Measurements from ENCODE around the gene CNKSR1. TPM values are rescaled to one million over a fixed set of nuclear protein-coding genes. Genes with fewer than 3 reads are reported as not detected.

The CNKSR1 gene
- total and polyA plus RNA-seq, 2 of the 8 experiments (the other 6 are each of a cell fraction or from before 2014, with no cell fraction given) = 13.9 to 14.5 TPM

- H3K14ac ChIP-seq (ENCODE audit: insufficient read length) = no peak overlapping the region
- no peak overlapping the region for H3K4ac ChIP-seq (replicated peaks; ENCODE audit: insufficient read length, low read depth, low read length)
- H2BK12ac ChIP-seq (ENCODE audit: low read depth, low read length) = no peak overlapping the region
- FAIRE-seq (no peak), DNase-seq (ENCODE audit: low read depth in 1 of 2, low spot score in 2 of 2) (no peak)
- no peaks in the 10 kb centered on the region for H3K4me1 ChIP-seq (replicated peaks in 1 of 4; ENCODE audit: control insufficient read depth in 3 of 4, insufficient read depth in 4 of 4, low read length in 3 of 4)
- H4K5ac ChIP-seq (ENCODE audit: insufficient read length, low read depth, low read length) = no peak overlapping the region
- CTCF ChIA-PET (ENCODE audit: partially characterized antibody) = interaction anchor here (0.6 to 1.3 kb wide), 2 partner anchors 22 to 393 kb away, joined by 3 to 5 read pairs; no protein-coding TSS in a partner anchor
- POLR2A ChIA-PET (ENCODE audit: partially characterized antibody) = interaction anchor here (0.7 kb wide), 2 partner anchors 25 to 209 kb away, joined by 3 to 4 read pairs; no protein-coding TSS in a partner anchor
- no peak overlapping the region for H2BK120ac ChIP-seq (replicated peaks; ENCODE audit: low read depth, low read length)
- no peak overlapping the region for H2BK15ac ChIP-seq (ENCODE audit: low read length)
- H4K91ac ChIP-seq (replicated peaks; ENCODE audit: insufficient read length, low read length) = no peak overlapping the region
- H3K9me3 ChIP-seq (ENCODE audit: insufficient read depth in 2 of 2, low read depth in 1 of 2, low read length in 1 of 2) = no peaks in the 10 kb centered on the region
- 91% methylated on average over 4 of the region's 6 CpGs; no CpG with 5 or more reads in 1 of the 2 experiments for WGBS, 2 experiments (ENCODE audit: extremely low coverage in 1 of 2, insufficient coverage in 1 of 2, insufficient read length in 1 of 2, insufficient replicate concordance in 2 of 2, low coverage in 1 of 2, low lambda C conversion rate in 2 of 2, missing lambda C conversion rate in 1 of 2)
- no peak overlapping the region for H2AK5ac ChIP-seq (ENCODE audit: low read depth, low read length)
- no peak overlapping the region for H4K8ac ChIP-seq (ENCODE audit: extremely low read depth, insufficient read depth, low read length)
- no peak overlapping the region for H3K23ac ChIP-seq (ENCODE audit: insufficient read length)
- no peak overlapping the region for H3K9ac ChIP-seq (replicated peaks in 1 of 4; ENCODE audit: extremely low read depth in 1 of 4, low read depth in 3 of 4, low read length in 3 of 4)
- no peak overlapping the region for H3K18ac ChIP-seq (ENCODE audit: extremely low read depth, low read length)
- H3K56ac ChIP-seq (replicated peaks; ENCODE audit: insufficient read length, low read depth, low read length) = no peak overlapping the region
- no peaks in the 10 kb centered on the region for H3K79me1 ChIP-seq (ENCODE audit: low read depth, low read length)
- no peaks in the 10 kb centered on the region for H3K27me3 ChIP-seq (replicated peaks in 1 of 4; ENCODE audit: control insufficient read depth in 3 of 4, extremely low read depth in 1 of 4, insufficient read depth in 3 of 4, low read length in 3 of 4)
- H2BK20ac ChIP-seq (ENCODE audit: low read length) = no peak overlapping the region
- no peak overlapping the region for H3K4me3 ChIP-seq (ENCODE audit: extremely low read depth in 1 of 4, insufficient read depth in 2 of 4, low read depth in 3 of 4, low read length in 4 of 4)
- H2BK5ac ChIP-seq (ENCODE audit: low read depth, low read length) = no peak overlapping the region
- H2AFZ ChIP-seq (ENCODE audit: low read length) = no peak overlapping the region
- no peak overlapping the region for H3K27ac ChIP-seq (ENCODE audit: low read depth, low read length)
- H3K79me2 ChIP-seq (ENCODE audit: control insufficient read depth in 1 of 2, insufficient read depth in 2 of 2, low read length in 2 of 2) = no peaks in the 10 kb centered on the region
- no peaks in the 10 kb centered on the region for H4K20me1 ChIP-seq (replicated peaks in 1 of 2; ENCODE audit: control insufficient read depth in 1 of 2, insufficient read depth in 2 of 2, low read length in 2 of 2)
- no peak overlapping the region for H3K4me2 ChIP-seq (ENCODE audit: insufficient read depth in 1 of 2, low read depth in 2 of 2, low read length in 2 of 2)
- no peak for TF ChIP-seq SUZ12 (IDR thresholded peaks at IDR 0.05; ENCODE audit: low read length)
- no peaks in the 10 kb centered on the region for H3K23me2 ChIP-seq (ENCODE audit: low read depth, low read length)
- no peaks in the 10 kb centered on the region for H3K36me3 ChIP-seq (ENCODE audit: control insufficient read depth in 2 of 4, insufficient read depth in 4 of 4, low read length in 3 of 4)
Measured at GRCh38 chr1:26213335-26213905, 36.1 kb downstream of the CNKSR1 start.
